SK-N-SH (cell line): Measurements from ENCODE around the gene ZMIZ1. TPM values are rescaled to one million over a fixed set of nuclear protein-coding genes. Genes with fewer than 3 reads are reported as not detected.

Experiments used
- CTCF ChIA-PET: fragments of 300-600, 350-600 bp; formaldehyde crosslinking; extraction: SDS; loops from one replicate; lab custom pipeline; 2021; lab: Yijun Ruan, JAX
- POLR2A ChIA-PET: fragments of 350-600 bp; sonication (Branson Sonifier 250); formaldehyde crosslinking; extraction: SDS; loops from one replicate; lab custom pipeline; 2020; ENCODE audit warnings: antibody characterized with exemption, inconsistent platforms; lab: Yijun Ruan, JAX
- DNase-seq: peaks from one replicate; pipeline ENCODE4 v3.0.0; 2012
- H2AFZ ChIP-seq: fragments of 200-600 bp; sonication (generic); 2 replicates; pipeline ENCODE4 v1.8.1; 2016; ENCODE audit warnings: antibody characterized with exemption, mild to moderate bottlenecking, low read depth
- H3F3A ChIP-seq: fragments of 200-600 bp; sonication (generic); replicated peaks from 2 replicates; pipeline ENCODE3; 2016; ENCODE audit warnings: antibody characterized with exemption, mild to moderate bottlenecking; ENCODE audit not compliant: insufficient read depth
- H3K27ac ChIP-seq, 2 experiments: fragments of 200-500 bp in 1 of 2; fragments of 200-600 bp in 1 of 2; sonication (Bioruptor generic) in 1 of 2; sonication (generic), shearing (Covaris generic) in 1 of 2; 2 replicates each; pipeline versions ENCODE4 v1.5.1 to v1.6.1; 2014 to 2016; ENCODE audit warnings: low read depth in 2 of 2, inconsistent platforms in 1 of 2, low read length in 1 of 2, mild to moderate bottlenecking in 1 of 2, mixed read lengths in 1 of 2
- H3K27me3 ChIP-seq: fragments of 200-600 bp; sonication (generic), shearing (Covaris generic); 2 replicates; pipeline ENCODE4 v1.6.1; 2016; ENCODE audit warnings: mixed run types; ENCODE audit not compliant: insufficient read depth
- H3K36me3 ChIP-seq, 2 experiments: fragments of 200-500 bp in 1 of 2; fragments of 200-600 bp in 1 of 2; sonication (Bioruptor generic) in 1 of 2; sonication (generic) in 1 of 2; replicated peaks in 1 of 2; 2 replicates each; pipeline versions ENCODE3 to v1.5.1; 2014 to 2016; ENCODE audit warnings: low read length in 1 of 2, mild to moderate bottlenecking in 1 of 2; ENCODE audit not compliant: insufficient read depth in 2 of 2, control insufficient read depth in 1 of 2
- H3K4me1 ChIP-seq, 2 experiments: fragments of 200-500 bp in 1 of 2; fragments of 200-600 bp in 1 of 2; sonication (Bioruptor generic) in 1 of 2; sonication (generic), shearing (Covaris generic) in 1 of 2; 2 replicates each; pipeline versions ENCODE4 v1.5.1 to v1.6.1; 2014 to 2016; ENCODE audit warnings: low read depth in 1 of 2, low read length in 1 of 2, mixed run types in 1 of 2; ENCODE audit not compliant: insufficient read depth in 2 of 2, control insufficient read depth in 1 of 2
- H3K4me2 ChIP-seq: fragments of 200-600 bp; sonication (generic), shearing (Covaris generic); 2 replicates; pipeline ENCODE4 v1.6.1; 2017; ENCODE audit warnings: mixed run types
- H3K4me3 ChIP-seq, 2 experiments: fragments of 200-500 bp in 1 of 2; fragments of 200-600 bp in 1 of 2; sonication (Bioruptor generic) in 1 of 2; sonication (generic), shearing (Covaris generic) in 1 of 2; 2 replicates each; pipeline versions ENCODE4 v1.5.1 to v1.8.1; 2014 to 2016; ENCODE audit warnings: low read depth in 2 of 2, inconsistent platforms in 1 of 2, low read length in 1 of 2, mild to moderate bottlenecking in 1 of 2, mixed read lengths in 1 of 2, moderate library complexity in 1 of 2
- H3K79me2 ChIP-seq: fragments of 200-600 bp; sonication (generic); 2 replicates; pipeline ENCODE4 v1.8.1; 2017; ENCODE audit warnings: mild to moderate bottlenecking; ENCODE audit not compliant: insufficient read depth
- H3K9ac ChIP-seq: fragments of 200-600 bp; sonication (generic); 2 replicates; pipeline ENCODE4 v1.6.1; 2017; ENCODE audit warnings: mixed run types
- H3K9me2 ChIP-seq: fragments of 200-600 bp; sonication (generic); 2 replicates; pipeline ENCODE4 v1.6.1; 2017; ENCODE audit warnings: mixed run types
- H3K9me3 ChIP-seq: fragments of 200-600 bp; sonication (generic); 2 replicates; pipeline ENCODE4 v1.6.1; 2017; ENCODE audit warnings: mixed run types, mild to moderate bottlenecking, moderate library complexity
- H4K20me1 ChIP-seq: fragments of 200-600 bp; sonication (generic); 2 replicates; pipeline ENCODE4 v1.6.1; 2017; ENCODE audit warnings: mild to moderate bottlenecking, mixed run types; ENCODE audit not compliant: insufficient read depth
- CHD2 ChIP-seq: fragments of 150-350 bp; IDR thresholded peaks from 2 replicates; pipeline ENCODE4 v1.6.1; 2018; ENCODE audit warnings: low read length; ENCODE audit not compliant: partially characterized antibody
- CTCF ChIP-seq: fragments of 200-600 bp; sonication (generic); IDR thresholded peaks from 2 replicates; pipeline ENCODE4 v1.6.1; 2017; ENCODE audit warnings: antibody characterized with exemption, mild to moderate bottlenecking, moderate library complexity
- ELF1 ChIP-seq: IDR thresholded peaks from 2 replicates; pipeline ENCODE4 v1.4.0; 2012
- EP300 ChIP-seq, 2 experiments: IDR thresholded peaks; 2 replicates each; pipeline versions ENCODE4 v1.4.0 to v1.6.1; 2012; ENCODE audit warnings: borderline replicate concordance in 1 of 2, low read depth in 1 of 2, low read length in 1 of 2
- FOXJ3 ChIP-seq: sonication (generic); formaldehyde crosslinking; IDR thresholded peaks from 2 replicates; pipeline ENCODE4 v1.5.1; 2020; ENCODE audit warnings: mild to moderate bottlenecking, missing genetic modification reagents
- FOXM1 ChIP-seq: IDR thresholded peaks from 2 replicates; pipeline ENCODE4 v1.4.0; 2012; ENCODE audit warnings: low read depth, mild to moderate bottlenecking
- GABPA ChIP-seq: IDR thresholded peaks from 2 replicates; pipeline ENCODE4 v1.4.0; 2012; ENCODE audit warnings: low read depth, mild to moderate bottlenecking
- GATA2 ChIP-seq: sonication (generic); formaldehyde crosslinking; IDR thresholded peaks from 2 replicates; pipeline ENCODE4 v1.5.0; 2020; ENCODE audit warnings: mild to moderate bottlenecking, missing genetic modification reagents
- IRF3 ChIP-seq: fragments of 150-350 bp; IDR thresholded peaks from 2 replicates; pipeline ENCODE4 v1.6.1; 2016; ENCODE audit warnings: mild to moderate bottlenecking, low read depth, low read length
- MAX ChIP-seq: IDR thresholded peaks from 2 replicates; pipeline ENCODE4 v1.4.0; 2012; ENCODE audit warnings: low read depth
- MEF2A ChIP-seq: IDR thresholded peaks from 2 replicates; pipeline ENCODE4 v1.4.0; 2012; ENCODE audit warnings: low read depth, borderline replicate concordance
- MXI1 ChIP-seq: IDR thresholded peaks from 2 replicates; pipeline ENCODE4 v1.6.1; 2012; ENCODE audit warnings: mild to moderate bottlenecking, low read depth, low read length, improper control_type of control experiment
- NRF1 ChIP-seq: IDR thresholded peaks from 2 replicates; pipeline ENCODE4 v1.6.1; 2012; ENCODE audit warnings: low read depth, mild to moderate bottlenecking, low read length
- POLR2AphosphoS5 ChIP-seq: IDR thresholded peaks from 2 replicates; pipeline ENCODE4 v1.6.1; 2012; ENCODE audit warnings: low read depth, low read length
- RAD21 ChIP-seq: IDR thresholded peaks from 2 replicates; pipeline ENCODE4 v1.6.1; 2012; ENCODE audit warnings: mild to moderate bottlenecking, low read length
- RCOR1 ChIP-seq: fragments of 150-350 bp; IDR thresholded peaks from 2 replicates; pipeline ENCODE4 v1.6.1; 2017; ENCODE audit warnings: antibody characterized with exemption, low read length
- REST ChIP-seq: IDR thresholded peaks from 2 replicates; pipeline ENCODE4 v1.6.1; 2012; ENCODE audit warnings: mild to moderate bottlenecking, low read depth, low read length, moderate library complexity
- RXRA ChIP-seq: IDR thresholded peaks from 2 replicates; pipeline ENCODE4 v1.4.0; 2012; ENCODE audit warnings: low read depth, mild to moderate bottlenecking, borderline replicate concordance
- SMC3 ChIP-seq: IDR thresholded peaks from 2 replicates; pipeline ENCODE4 v1.6.1; 2012; ENCODE audit warnings: low read depth, low read length, improper control_type of control experiment
- TAF1 ChIP-seq: IDR thresholded peaks from 2 replicates; pipeline ENCODE4 v1.6.1; 2012; ENCODE audit warnings: low read depth, mild to moderate bottlenecking, low read length, moderate library complexity, borderline replicate concordance
- TCF12 ChIP-seq: IDR thresholded peaks from 2 replicates; pipeline ENCODE4 v1.4.0; 2012
- TEAD4 ChIP-seq: IDR thresholded peaks from 2 replicates; pipeline ENCODE4 v1.4.0; 2012; ENCODE audit warnings: mild to moderate bottlenecking, borderline replicate concordance; ENCODE audit not compliant: insufficient read depth
- USF1 ChIP-seq: IDR thresholded peaks from 2 replicates; pipeline ENCODE4 v1.4.0; 2012; ENCODE audit warnings: low read depth, borderline replicate concordance
- USF2 ChIP-seq: fragments of 150-350 bp; IDR thresholded peaks from 2 replicates; pipeline ENCODE4 v1.6.1; 2017; ENCODE audit warnings: antibody characterized with exemption, low read length, low read depth, borderline replicate concordance
- YY1 ChIP-seq: IDR thresholded peaks from 2 replicates; pipeline ENCODE4 v1.4.0; 2012; ENCODE audit warnings: low read depth, mild to moderate bottlenecking
- WGBS: methylation state at CpG from one replicate; pipeline ENCODE4 v1.1.6; 2017; ENCODE audit warnings: low lambda C conversion rate; 5-methylcytosine and 5-hydroxymethylcytosine counted together
- polyA plus RNA-seq, 3 experiments: library from polyadenylated mRNA; depleted of rRNA; stranded (reverse); fragments of >200 nt; gene quantifications; 2 replicates each; pipeline ENCODE4 v1.2.3, GENCODE V29; 2012

ZMIZ1 gene
- polyA plus RNA-seq, 1 of the 3 experiments (the other 2 are of a cell fraction) = 23.5 TPM

GRCh38 chr10:79162861-79163665, 94.3 kb downstream of the ZMIZ1 start:
- WGBS = 76% methylated on average over 5 of the region's 17 CpGs
- Histone ChIP-seq H3K9ac (peak overlapping the region; percentile 32; the same call in 1 of the 2 replicates), H3F3A (peaks cover 24% of the 10 kb centered on the region), H3K4me1 (peaks cover 28 to 89% of the 10 kb centered on the region in 2 experiments), H3K9me2 (no peaks in the 10 kb centered on the region), H3K4me2 (no peak overlapping the region; the same call in 1 of the 2 replicates), H3K36me3 (peaks cover 7 to 31% of the 10 kb centered on the region in 2 experiments), H2AFZ (no peak overlapping the region), H3K27ac (peak overlapping the region; percentile 9 to 59; a peak in 3 of 4 replicates), H3K9me3 (no peaks in the 10 kb centered on the region), H4K20me1 (no peaks in the 10 kb centered on the region; the same call in 1 of the 2 replicates), H3K4me3 (no peak overlapping the region), H3K27me3 (no peaks in the 10 kb centered on the region), H3K79me2 (peaks cover 72% of the 10 kb centered on the region)
- ChIA-PET POLR2A (interaction anchor here (1.7 kb wide), 1 partner anchor 14 kb away, joined by 3 read pairs; no protein-coding TSS in a partner anchor), CTCF (interaction anchor here (0.6 to 3.4 kb wide), 5 partner anchors 16 to 225 kb away, joined by 3 to 22 read pairs (median 3); no protein-coding TSS in a partner anchor)
- DNase-seq = no peak
- no peak for TF ChIP-seq TAF1
- TF ChIP-seq RCOR1 = no peak
- TF ChIP-seq EP300 (IDR thresholded peaks at IDR 0.05; ENCODE audit: borderline replicate concordance in 1 of 2, low read depth in 1 of 2, low read length in 1 of 2) = peak in 1 of 2 experiments; percentile 61; a peak in 1 of 4 replicates
- no peak for TF ChIP-seq REST
- peak; percentile 38; the same call in 1 of the 2 replicates for TF ChIP-seq MAX
- TF ChIP-seq RXRA = peak; percentile 88
- no peak for TF ChIP-seq FOXM1
- TF ChIP-seq MXI1 = no peak
- TF ChIP-seq GABPA = no peak
- TF ChIP-seq SMC3 = no peak
- TF ChIP-seq GATA2 (CRISPR knock-in tag) = no peak
- TF ChIP-seq USF1 = no peak
- TF ChIP-seq CTCF = no peak
- TF ChIP-seq CHD2 = no peak
- TF ChIP-seq YY1 = no peak
- TF ChIP-seq RAD21 = no peak
- no peak for TF ChIP-seq USF2
- no peak for TF ChIP-seq TEAD4
- no peak for TF ChIP-seq MEF2A
- no peak for TF ChIP-seq POLR2AphosphoS5
- no peak for TF ChIP-seq FOXJ3 (CRISPR knock-in tag)
- no peak for TF ChIP-seq IRF3
- TF ChIP-seq TCF12 = peak; percentile 68
- TF ChIP-seq ELF1 = no peak
- no peak for TF ChIP-seq NRF1
